ENCODE data around the gene TTC28. TPM values are rescaled to one million over a fixed set of nuclear protein-coding genes. Genes with fewer than 3 reads are reported as not detected.

Gene TTC28
- total RNA-seq, 2 donors from 2014 or later = 29.2 to 74.6 TPM

DNA sequence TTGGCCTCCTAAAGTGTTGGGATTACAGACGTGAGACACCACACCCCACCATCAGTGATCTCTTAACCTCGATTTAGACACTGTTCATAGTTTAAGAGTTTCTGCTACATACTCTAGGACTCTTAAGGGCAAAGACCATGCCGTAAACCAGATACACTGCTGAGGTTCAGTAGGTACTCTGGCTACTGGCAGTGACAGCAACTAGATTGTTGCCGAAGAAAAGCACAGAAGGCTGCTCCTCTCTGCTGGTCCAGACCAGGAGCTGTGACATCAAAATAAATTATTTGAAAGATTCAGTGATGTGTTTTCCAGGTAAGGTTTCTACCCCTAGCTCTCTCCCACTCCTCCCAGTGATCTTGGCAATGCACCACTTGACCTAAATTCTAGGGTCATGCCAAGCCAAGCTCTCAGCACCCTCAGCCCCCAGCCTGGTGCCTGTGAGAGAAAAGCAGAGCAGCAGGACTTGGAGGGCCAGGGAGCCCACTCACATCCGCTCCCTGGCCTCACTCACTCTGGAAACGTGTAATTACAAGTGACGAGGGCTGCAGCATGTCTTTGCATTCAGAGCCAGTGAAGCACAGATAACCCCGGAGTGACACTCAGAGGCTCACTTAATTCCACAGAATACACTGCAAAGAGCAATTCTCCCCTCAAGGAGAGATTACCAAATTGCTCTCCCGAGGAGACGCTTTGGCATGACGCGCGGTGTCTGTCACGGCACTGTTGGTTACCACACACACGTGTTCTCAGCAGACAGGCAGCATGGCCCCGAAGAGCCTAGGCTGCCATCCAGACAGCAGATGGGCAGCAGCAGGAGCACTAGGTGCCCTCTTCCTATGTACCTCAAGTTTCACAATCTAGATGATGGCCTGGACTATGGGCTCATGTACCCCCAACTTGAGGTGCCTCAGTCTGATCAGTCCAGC, 663.7 kb downstream of the TTC28 start:
- Histone ChIP-seq H3K36me3 (no peaks in the 10 kb centered on the region), H3K4me1 (replicated peaks) (no peaks in the 10 kb centered on the region), H3K4me3 (no peak overlapping the region), H3K9me3 (no peaks in the 10 kb centered on the region), H3K27ac (no peak overlapping the region), H3K27me3 (replicated peaks; ENCODE audit: insufficient read depth) (no peaks in the 10 kb centered on the region)
- TF ChIP-seq, protein P1, sequence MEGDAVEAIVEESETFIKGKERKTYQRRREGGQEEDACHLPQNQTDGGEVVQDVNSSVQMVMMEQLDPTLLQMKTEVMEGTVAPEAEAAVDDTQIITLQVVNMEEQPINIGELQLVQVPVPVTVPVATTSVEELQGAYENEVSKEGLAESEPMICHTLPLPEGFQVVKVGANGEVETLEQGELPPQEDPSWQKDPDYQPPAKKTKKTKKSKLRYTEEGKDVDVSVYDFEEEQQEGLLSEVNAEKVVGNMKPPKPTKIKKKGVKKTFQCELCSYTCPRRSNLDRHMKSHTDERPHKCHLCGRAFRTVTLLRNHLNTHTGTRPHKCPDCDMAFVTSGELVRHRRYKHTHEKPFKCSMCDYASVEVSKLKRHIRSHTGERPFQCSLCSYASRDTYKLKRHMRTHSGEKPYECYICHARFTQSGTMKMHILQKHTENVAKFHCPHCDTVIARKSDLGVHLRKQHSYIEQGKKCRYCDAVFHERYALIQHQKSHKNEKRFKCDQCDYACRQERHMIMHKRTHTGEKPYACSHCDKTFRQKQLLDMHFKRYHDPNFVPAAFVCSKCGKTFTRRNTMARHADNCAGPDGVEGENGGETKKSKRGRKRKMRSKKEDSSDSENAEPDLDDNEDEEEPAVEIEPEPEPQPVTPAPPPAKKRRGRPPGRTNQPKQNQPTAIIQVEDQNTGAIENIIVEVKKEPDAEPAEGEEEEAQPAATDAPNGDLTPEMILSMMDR (IDR thresholded peaks at IDR 0.05) = no peak
- TF ChIP-seq POLR2AphosphoS5 (IDR thresholded peaks at IDR 0.05) (no peak), POLR2A (IDR thresholded peaks at IDR 0.05) (no peak)
- intact Hi-C loops (cut with DNase I) = loop anchor here (5.0 kb wide), 1 partner anchor 51 kb away; no protein-coding TSS in a partner anchor
- WGBS = 87% methylated on average over 16 of the region's 16 CpGs
- DNase-seq (ENCODE audit: low spot score) = no peak

DNA sequence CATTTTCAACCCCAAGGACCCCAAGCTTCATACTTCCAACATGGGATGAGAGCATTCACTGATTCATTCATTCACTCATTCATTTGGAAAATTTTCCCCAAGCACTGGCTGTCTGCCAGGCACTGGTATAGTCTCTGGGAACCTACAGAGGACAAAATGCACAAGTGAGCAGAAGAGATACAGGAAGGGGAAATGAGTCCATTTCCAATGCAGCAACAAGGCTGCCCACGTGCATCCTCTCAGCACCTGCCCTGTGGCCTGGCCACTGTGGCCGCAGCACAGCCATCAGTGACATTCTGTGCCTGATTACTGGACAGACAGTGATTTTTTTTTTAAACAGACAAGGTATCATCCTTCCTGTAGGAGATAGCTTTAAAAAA, 664.6 kb downstream of the TTC28 start:
- TF ChIP-seq, protein P1 (IDR thresholded peaks at IDR 0.05) = no peak
- intact Hi-C loops (cut with DNase I) = loop anchor here (5.0 kb wide), 1 partner anchor 52 kb away; no protein-coding TSS in a partner anchor
- WGBS = 83% methylated on average over 2 of the region's 2 CpGs

DNA sequence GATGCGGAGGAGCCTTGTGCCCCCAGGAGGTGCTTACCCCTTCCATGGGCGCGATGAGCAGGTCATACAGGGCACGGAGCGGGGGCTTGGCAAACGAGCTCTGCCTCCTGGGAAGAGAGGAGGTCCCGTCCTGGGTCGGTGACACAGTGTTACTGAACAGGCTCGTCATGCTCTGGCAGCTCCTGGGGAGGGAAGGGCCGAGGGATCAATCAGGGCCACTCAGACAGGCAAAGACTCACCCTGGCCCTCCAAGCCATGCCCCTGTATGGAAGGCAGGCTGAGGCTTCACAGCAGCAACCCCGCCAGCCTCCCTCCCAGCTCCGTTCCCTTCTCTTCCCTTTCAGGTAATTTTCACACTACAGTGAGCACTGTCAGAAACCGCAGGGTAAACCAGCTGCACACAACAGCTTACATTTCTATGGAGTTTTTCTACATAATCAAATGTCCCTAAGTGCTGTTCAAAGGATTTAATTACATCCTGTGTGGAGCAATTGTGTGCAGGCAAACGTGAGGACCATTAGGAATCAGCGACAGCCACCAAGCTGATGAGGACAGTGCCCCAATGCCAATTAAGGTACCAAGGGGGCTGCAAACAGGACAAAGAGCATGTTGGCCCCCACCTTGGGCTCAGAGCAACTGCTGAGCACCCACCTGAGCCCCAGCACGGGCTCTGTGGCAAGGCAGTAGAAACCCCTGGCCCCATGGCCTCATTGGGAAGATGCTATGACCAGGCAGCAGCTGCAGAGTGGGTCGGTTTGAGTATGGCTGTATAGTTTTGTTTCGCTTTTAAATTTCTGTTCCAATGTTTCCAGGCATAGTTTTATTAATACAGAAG, 665.2 kb downstream of the TTC28 start:
- DNase-seq (ENCODE audit: low spot score) = no peak

More for the DNA sequence above, 664.6 kb downstream of the TTC28 start:
- no peaks in the 10 kb centered on the region for H3K9me3 ChIP-seq
- H3K27ac ChIP-seq = no peak overlapping the region
- H3K4me3 ChIP-seq = no peak overlapping the region
- H3K36me3 ChIP-seq = no peaks in the 10 kb centered on the region
- H3K27me3 ChIP-seq (replicated peaks; ENCODE audit: insufficient read depth) = no peaks in the 10 kb centered on the region
- no peak for DNase-seq (ENCODE audit: low spot score)
- no peaks in the 10 kb centered on the region for H3K4me1 ChIP-seq (replicated peaks)

DNA sequence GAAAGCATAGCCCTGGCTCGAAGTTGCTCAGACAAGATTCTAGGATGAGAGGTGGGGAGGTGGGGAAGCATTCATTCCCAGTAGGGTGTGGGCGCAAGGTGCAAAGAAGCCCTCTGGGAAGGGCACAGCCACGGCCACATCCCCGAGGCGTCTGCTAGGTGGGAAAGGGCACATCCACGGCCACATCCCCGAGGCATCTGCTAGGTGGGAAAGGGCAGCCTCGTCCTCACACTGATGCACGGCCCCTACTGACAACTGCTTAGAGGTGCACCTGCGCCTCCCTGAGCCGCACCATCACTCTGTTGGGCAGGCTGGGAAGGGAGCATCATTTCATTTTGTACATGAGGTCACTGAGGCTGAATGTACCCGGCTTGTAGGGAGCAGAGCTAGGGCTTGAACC, 666.0 kb downstream of the TTC28 start:
- H3K36me3 ChIP-seq = no peaks in the 10 kb centered on the region
- intact Hi-C loops (cut with DNase I) = no loop called here
- H3K4me3 ChIP-seq = no peak overlapping the region
- H3K4me1 ChIP-seq (replicated peaks) = no peaks in the 10 kb centered on the region
- no peaks in the 10 kb centered on the region for H3K27me3 ChIP-seq (replicated peaks; ENCODE audit: insufficient read depth)
- WGBS = 88% methylated on average over 12 of the region's 12 CpGs
- TF ChIP-seq POLR2A (IDR thresholded peaks at IDR 0.05) (no peak), POLR2AphosphoS5 (IDR thresholded peaks at IDR 0.05) (no peak)
- TF ChIP-seq, protein P1 (IDR thresholded peaks at IDR 0.05) = no peak
- no peaks in the 10 kb centered on the region for H3K9me3 ChIP-seq
- DNase-seq (ENCODE audit: low spot score) = no peak
- no peak overlapping the region for H3K27ac ChIP-seq

More for the DNA sequence above, 665.2 kb downstream of the TTC28 start:
- no peaks in the 10 kb centered on the region for H3K36me3 ChIP-seq
- H3K4me1 ChIP-seq (replicated peaks) = no peaks in the 10 kb centered on the region
- TF ChIP-seq, protein P1 (IDR thresholded peaks at IDR 0.05) = no peak
- TF ChIP-seq POLR2A (IDR thresholded peaks at IDR 0.05) (no peak), POLR2AphosphoS5 (IDR thresholded peaks at IDR 0.05) (no peak)
- intact Hi-C loops (cut with DNase I) = loop anchor here (5.0 kb wide), 1 partner anchor 53 kb away; no protein-coding TSS in a partner anchor
- no peaks in the 10 kb centered on the region for H3K27me3 ChIP-seq (replicated peaks; ENCODE audit: insufficient read depth)
- 82% methylated on average over 18 of the region's 18 CpGs for WGBS
- H3K27ac ChIP-seq = no peak overlapping the region
- H3K9me3 ChIP-seq = no peaks in the 10 kb centered on the region
- no peak overlapping the region for H3K4me3 ChIP-seq
